Measurements from ENCODE around the gene CCDC134.

GRCh38 chr22:41752011-41752970 lies 48.2 kb upstream of the CCDC134 start:
- TF ChIP-seq, protein P1, sequence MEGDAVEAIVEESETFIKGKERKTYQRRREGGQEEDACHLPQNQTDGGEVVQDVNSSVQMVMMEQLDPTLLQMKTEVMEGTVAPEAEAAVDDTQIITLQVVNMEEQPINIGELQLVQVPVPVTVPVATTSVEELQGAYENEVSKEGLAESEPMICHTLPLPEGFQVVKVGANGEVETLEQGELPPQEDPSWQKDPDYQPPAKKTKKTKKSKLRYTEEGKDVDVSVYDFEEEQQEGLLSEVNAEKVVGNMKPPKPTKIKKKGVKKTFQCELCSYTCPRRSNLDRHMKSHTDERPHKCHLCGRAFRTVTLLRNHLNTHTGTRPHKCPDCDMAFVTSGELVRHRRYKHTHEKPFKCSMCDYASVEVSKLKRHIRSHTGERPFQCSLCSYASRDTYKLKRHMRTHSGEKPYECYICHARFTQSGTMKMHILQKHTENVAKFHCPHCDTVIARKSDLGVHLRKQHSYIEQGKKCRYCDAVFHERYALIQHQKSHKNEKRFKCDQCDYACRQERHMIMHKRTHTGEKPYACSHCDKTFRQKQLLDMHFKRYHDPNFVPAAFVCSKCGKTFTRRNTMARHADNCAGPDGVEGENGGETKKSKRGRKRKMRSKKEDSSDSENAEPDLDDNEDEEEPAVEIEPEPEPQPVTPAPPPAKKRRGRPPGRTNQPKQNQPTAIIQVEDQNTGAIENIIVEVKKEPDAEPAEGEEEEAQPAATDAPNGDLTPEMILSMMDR (optimal IDR thresholded peaks at IDR 0.05 in 1 of 3, IDR thresholded peaks at IDR 0.05 in 1 of 3, conservative IDR thresholded peaks at IDR 0.05 in 1 of 3; ENCODE audit: extremely low read depth in 1 of 3, insufficient read depth in 2 of 3, low read length in 3 of 3) = no peak
- no peak for TF ChIP-seq EZH2 (IDR thresholded peaks at IDR 0.05; ENCODE audit: low read length)

Measured in keratinocyte (primary cell).